Lung (tissue), 12 donors: ENCODE measurements around the gene TMEM272. TPM values are rescaled to one million over a fixed set of nuclear protein-coding genes. Genes with fewer than 3 reads are reported as not detected.

Source experiments
- ATAC-seq: fragments of 200-7000 bp; cut with Tn5 transposase; one replicate; pipeline ENCODE4 v1.9.1; 2020; ENCODE audit warnings: moderate number of reproducible peaks; ENCODE audit not compliant: insufficient read depth, low FRiP score
- DNase-seq, 3 donors: peaks; one replicate each; pipeline ENCODE4 v3.0.0-alpha.2; 2013 to 2017
- H3K27ac ChIP-seq, 2 donors: one replicate each; pipeline ENCODE4 v1.5.1; 2013; ENCODE audit warnings: mild to moderate bottlenecking in 2 of 2, moderate library complexity in 2 of 2, control low read depth in 1 of 2, inconsistent platforms in 1 of 2, low read depth in 1 of 2, low read length in 1 of 2
- H3K27me3 ChIP-seq, 3 donors: one replicate each; pipeline ENCODE4 v1.5.1; 2013; ENCODE audit warnings: low read length in 2 of 3; ENCODE audit not compliant: control insufficient read depth in 3 of 3, insufficient read depth in 3 of 3
- H3K36me3 ChIP-seq, 4 donors: one replicate each; pipeline ENCODE4 v1.5.1; 2013; ENCODE audit warnings: low read length in 4 of 4, mild to moderate bottlenecking in 1 of 4, moderate library complexity in 1 of 4; ENCODE audit not compliant: control insufficient read depth in 4 of 4, insufficient read depth in 4 of 4
- H3K4me1 ChIP-seq, 5 donors: one replicate each; pipeline ENCODE4 v1.5.1; 2013; ENCODE audit warnings: low read length in 5 of 5, mild to moderate bottlenecking in 2 of 5, moderate library complexity in 1 of 5; ENCODE audit not compliant: control insufficient read depth in 5 of 5, insufficient read depth in 5 of 5
- H3K4me3 ChIP-seq: one replicate; pipeline ENCODE4 v1.5.1; 2013; ENCODE audit warnings: mild to moderate bottlenecking, control low read depth, moderate library complexity
- H3K9ac ChIP-seq, 2 donors: one replicate each; pipeline ENCODE4 v1.5.1; 2013; ENCODE audit warnings: low read length in 2 of 2, control low read depth in 1 of 2; ENCODE audit not compliant: insufficient read depth in 1 of 2
- H3K9me3 ChIP-seq, 4 donors: one replicate each; pipeline ENCODE4 v1.5.1; 2013; ENCODE audit warnings: low read length in 3 of 4, mild to moderate bottlenecking in 1 of 4, moderate library complexity in 1 of 4; ENCODE audit not compliant: control insufficient read depth in 4 of 4, insufficient read depth in 3 of 4
- CTCF ChIP-seq: IDR thresholded peaks from 2 replicates; pipeline ENCODE4 v1.5.1; 2012; ENCODE audit warnings: mild to moderate bottlenecking; ENCODE audit errors: control extremely low read depth, extremely low read depth
- WGBS, 2 donors: extraction: QIAGEN DNeasy Blood & Tissue Kit; methylation state at CpG; one replicate each; pipeline ENCODE4 v1.1.7; 2013; 5-methylcytosine and 5-hydroxymethylcytosine counted together
- polyA plus RNA-seq, 2 donors: library from polyadenylated mRNA; stranded (reverse); fragments of 200-250 nt; gene quantifications; one replicate each; pipeline ENCODE4 v1.2.1, GENCODE V29; 2013
- total RNA-seq, 2 donors: library from RNA; depleted of rRNA in 1 of 2; stranded (reverse); fragments of >200 nt in 1 of 2; gene quantifications; one replicate each; pipeline ENCODE4 v1.2.1, GENCODE V29; 2014 to 2021
- donor health status: control.
- donor health status: control.
- donor health status: Bipolar disorder and iron deficiency.
- donor health status: healthy.
- donor health status: DM: yes; HTN: yes; CAD: no.

Gene TMEM272
- total and polyA plus RNA-seq, 4 donors: 0.08 to 0.55 (median 0.09) TPM

- Histone ChIP-seq H3K27ac (peak overlapping the region; percentile 29 to 100), H3K9me3 (no peaks in the 10 kb centered on the region), H3K9ac (no peak overlapping the region), H3K4me1 (peaks cover 5 to 20% (median 17%) of the 10 kb centered on the region in 5 donors), H3K4me3 (no peak overlapping the region), H3K27me3 (no peaks in the 10 kb centered on the region), H3K36me3 (peaks cover 0 to 2% (median 0%) of the 10 kb centered on the region in 4 donors)
- no peak for DNase-seq
- no peak for TF ChIP-seq CTCF
- ATAC-seq: no peak
- 43 to 57% methylated on average over 7 of the region's 7 CpGs for WGBS, 2 donors
Measured at GRCh38 chr13:51801631-51802099, 43.3 kb downstream of the TMEM272 start.

- TF ChIP-seq CTCF: no peak
- WGBS, 2 donors: 67 to 77% methylated on average over 5 of the region's 5 CpGs
- no peak for ATAC-seq
Measured at GRCh38 chr13:51800486-51800885, 44.5 kb downstream of the TMEM272 start.

GRCh38 chr13:51799261-51799660 lies 45.7 kb downstream of the TMEM272 start:
- ATAC-seq: no peak
- no peak overlapping the region for H3K9ac ChIP-seq
- no peaks in the 10 kb centered on the region for H3K9me3 ChIP-seq
- peaks cover 0 to 7% (median 0%) of the 10 kb centered on the region in 4 donors for H3K36me3 ChIP-seq
- WGBS, 2 donors: 93 to 96% methylated on average over 12 of the region's 12 CpGs
- peaks cover 5 to 17% (median 9%) of the 10 kb centered on the region in 5 donors for H3K4me1 ChIP-seq
- no peak for TF ChIP-seq CTCF
- no peaks in the 10 kb centered on the region for H3K27me3 ChIP-seq
- no peak for DNase-seq
- H3K27ac ChIP-seq: no peak overlapping the region
- H3K4me3 ChIP-seq: no peak overlapping the region

More at GRCh38 chr13:51800486-51800885, 44.5 kb downstream of the TMEM272 start:
- no peak for DNase-seq
- H3K9ac ChIP-seq: no peak overlapping the region
- no peaks in the 10 kb centered on the region for H3K9me3 ChIP-seq
- H3K36me3 ChIP-seq: peaks cover 0 to 7% (median 0%) of the 10 kb centered on the region in 4 donors
- H3K4me3 ChIP-seq: no peak overlapping the region
- H3K27ac ChIP-seq: no peak overlapping the region
- H3K4me1 ChIP-seq: peaks cover 5 to 20% (median 17%) of the 10 kb centered on the region in 5 donors
- H3K27me3 ChIP-seq: no peaks in the 10 kb centered on the region
